Measurements from ENCODE around the gene IGFBP2. TPM values are rescaled to one million over a fixed set of nuclear protein-coding genes. Genes with fewer than 3 reads are reported as not detected.

The IGFBP2 gene
- total and polyA plus RNA-seq, 2 of the 8 experiments (the other 6 are each of a cell fraction or from before 2014, with no cell fraction given) = 326 to 782 TPM

- H3K14ac ChIP-seq (ENCODE audit: insufficient read length) = no peak overlapping the region
- no peak overlapping the region for H3K4ac ChIP-seq (replicated peaks; ENCODE audit: insufficient read length, low read depth, low read length)
- H2BK120ac ChIP-seq (replicated peaks; ENCODE audit: low read depth, low read length) = no peak overlapping the region
- peaks cover 0 to 7% (median 3%) of the 10 kb centered on the region in 4 experiments; a peak in 5 of 8 replicates for H3K36me3 ChIP-seq (ENCODE audit: control insufficient read depth in 2 of 4, insufficient read depth in 4 of 4, low read length in 3 of 4)
- H3K79me2 ChIP-seq (ENCODE audit: control insufficient read depth in 1 of 2, insufficient read depth in 2 of 2, low read length in 2 of 2) = peaks cover 4 to 55% of the 10 kb centered on the region in 2 experiments; a peak in 3 of 4 replicates
- no peak overlapping the region for H4K91ac ChIP-seq (replicated peaks; ENCODE audit: insufficient read length, low read length)
- peak overlapping the region in 3 of 4 experiments; percentile 44 to 68 (median 67); a peak in 5 of 7 replicates for H3K9ac ChIP-seq (replicated peaks in 1 of 4; ENCODE audit: extremely low read depth in 1 of 4, low read depth in 3 of 4, low read length in 3 of 4)
- H3K4me2 ChIP-seq (ENCODE audit: insufficient read depth in 1 of 2, low read depth in 2 of 2, low read length in 2 of 2) = peak overlapping the region; percentile 95 to 99
- no peak overlapping the region for H4K8ac ChIP-seq (ENCODE audit: extremely low read depth, insufficient read depth, low read length)
- H2BK12ac ChIP-seq (ENCODE audit: low read depth, low read length) = peak overlapping the region; percentile 39; the same call in 1 of the 2 replicates
- no peaks in the 10 kb centered on the region for H3K9me3 ChIP-seq (ENCODE audit: insufficient read depth in 2 of 2, low read depth in 1 of 2, low read length in 1 of 2)
- ChIA-PET CTCF (ENCODE audit: partially characterized antibody) (interaction anchor here (1.1 to 6.3 kb wide), 6 partner anchors 14 to 121 kb away, joined by 3 to 54 read pairs (median 4); no protein-coding TSS in a partner anchor), POLR2A (ENCODE audit: partially characterized antibody) (interaction anchor here (0.5 to 4.6 kb wide), 18 partner anchors 9 to 430 kb away, joined by 3 to 28 read pairs (median 3); partner anchors contain the start of gene RPL37A)
- H2AK5ac ChIP-seq (ENCODE audit: low read depth, low read length) = no peak overlapping the region
- H2AFZ ChIP-seq (ENCODE audit: low read length) = no peak overlapping the region
- FAIRE-seq (no peak), DNase-seq (ENCODE audit: low read depth in 1 of 2, low spot score in 2 of 2) (no peak)
- no peak overlapping the region for H2BK20ac ChIP-seq (ENCODE audit: low read length)
- H3K27ac ChIP-seq (ENCODE audit: low read depth, low read length) = no peak overlapping the region
- peaks cover 14 to 25% (median 18%) of the 10 kb centered on the region in 4 experiments for H3K4me1 ChIP-seq (replicated peaks in 1 of 4; ENCODE audit: control insufficient read depth in 3 of 4, insufficient read depth in 4 of 4, low read length in 3 of 4)
- 1% methylated on average over 21 of the region's 23 CpGs; no CpG with 5 or more reads in 1 of the 2 experiments for WGBS, 2 experiments (ENCODE audit: extremely low coverage in 1 of 2, insufficient coverage in 1 of 2, insufficient read length in 1 of 2, insufficient replicate concordance in 2 of 2, low coverage in 1 of 2, low lambda C conversion rate in 2 of 2, missing lambda C conversion rate in 1 of 2)
- H2BK15ac ChIP-seq (ENCODE audit: low read length) = no peak overlapping the region
- H4K5ac ChIP-seq (ENCODE audit: insufficient read length, low read depth, low read length) = no peak overlapping the region
- H3K27me3 ChIP-seq (replicated peaks in 1 of 4; ENCODE audit: control insufficient read depth in 3 of 4, extremely low read depth in 1 of 4, insufficient read depth in 3 of 4, low read length in 3 of 4) = peaks cover 0 to 8% (median 6%) of the 10 kb centered on the region in 4 experiments; a peak in 3 of 7 replicates
- H3K56ac ChIP-seq (replicated peaks; ENCODE audit: insufficient read length, low read depth, low read length) = peak overlapping the region; percentile 19
- H2BK5ac ChIP-seq (ENCODE audit: low read depth, low read length) = peak overlapping the region; percentile 16; the same call in 1 of the 2 replicates
- H3K79me1 ChIP-seq (ENCODE audit: low read depth, low read length) = peaks cover 6% of the 10 kb centered on the region; the same call in 1 of the 2 replicates
- H3K23ac ChIP-seq (ENCODE audit: insufficient read length) = no peak overlapping the region
- no peak for TF ChIP-seq HDAC6 (IDR thresholded peaks at IDR 0.05; ENCODE audit: low read depth, low read length)
- peak; percentile 18 for TF ChIP-seq ASH2L (IDR thresholded peaks at IDR 0.05; ENCODE audit: low read length)
- no peak for TF ChIP-seq CBX8 (IDR thresholded peaks at IDR 0.05; ENCODE audit: borderline replicate concordance, low read depth, low read length)
- peaks cover 3 to 6% of the 10 kb centered on the region in 2 experiments for H4K20me1 ChIP-seq (replicated peaks in 1 of 2; ENCODE audit: control insufficient read depth in 1 of 2, insufficient read depth in 2 of 2, low read length in 2 of 2)
- peaks cover 32% of the 10 kb centered on the region for H3K23me2 ChIP-seq (ENCODE audit: low read depth, low read length)
- peak overlapping the region; percentile 71 to 93 (median 86) for H3K4me3 ChIP-seq (ENCODE audit: extremely low read depth in 1 of 4, insufficient read depth in 2 of 4, low read depth in 3 of 4, low read length in 4 of 4)
- H3K18ac ChIP-seq (ENCODE audit: extremely low read depth, low read length) = peak overlapping the region; percentile 87
Measured at GRCh38 chr2:216634370-216635148, 1.3 kb downstream of the IGFBP2 start.

Measured in H1 (cell line).